22Rv1 (cell line): ENCODE measurements around the gene E2F3.

Experiments
- CTCF ChIP-seq: fragments of 450-650 bp; IDR thresholded peaks from 2 replicates; pipeline ENCODE4 v1.5.1; 2017; ENCODE audit warnings: mild to moderate bottlenecking
- ZFX ChIP-seq: fragments of 450-650 bp; IDR thresholded peaks from 2 replicates; pipeline ENCODE4 v1.6.1; 2017; ENCODE audit warnings: antibody characterized with exemption, borderline replicate concordance

GRCh38 chr6:20352346-20352745 lies 49.3 kb upstream of the E2F3 start:
- TF ChIP-seq CTCF (no peak), ZFX (no peak)
